ENCODE results near the gene RPS6KA2.

GRCh38 chr6:166575205-166575604 is 51.8 kb downstream of the RPS6KA2 start:
- TF ChIP-seq, protein P1, sequence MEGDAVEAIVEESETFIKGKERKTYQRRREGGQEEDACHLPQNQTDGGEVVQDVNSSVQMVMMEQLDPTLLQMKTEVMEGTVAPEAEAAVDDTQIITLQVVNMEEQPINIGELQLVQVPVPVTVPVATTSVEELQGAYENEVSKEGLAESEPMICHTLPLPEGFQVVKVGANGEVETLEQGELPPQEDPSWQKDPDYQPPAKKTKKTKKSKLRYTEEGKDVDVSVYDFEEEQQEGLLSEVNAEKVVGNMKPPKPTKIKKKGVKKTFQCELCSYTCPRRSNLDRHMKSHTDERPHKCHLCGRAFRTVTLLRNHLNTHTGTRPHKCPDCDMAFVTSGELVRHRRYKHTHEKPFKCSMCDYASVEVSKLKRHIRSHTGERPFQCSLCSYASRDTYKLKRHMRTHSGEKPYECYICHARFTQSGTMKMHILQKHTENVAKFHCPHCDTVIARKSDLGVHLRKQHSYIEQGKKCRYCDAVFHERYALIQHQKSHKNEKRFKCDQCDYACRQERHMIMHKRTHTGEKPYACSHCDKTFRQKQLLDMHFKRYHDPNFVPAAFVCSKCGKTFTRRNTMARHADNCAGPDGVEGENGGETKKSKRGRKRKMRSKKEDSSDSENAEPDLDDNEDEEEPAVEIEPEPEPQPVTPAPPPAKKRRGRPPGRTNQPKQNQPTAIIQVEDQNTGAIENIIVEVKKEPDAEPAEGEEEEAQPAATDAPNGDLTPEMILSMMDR (IDR thresholded peaks at IDR 0.05; ENCODE audit: borderline replicate concordance, extremely low read depth, low read length, poor library complexity, severe bottlenecking), result no peak
- TF ChIP-seq EZH2 (IDR thresholded peaks at IDR 0.05; ENCODE audit: borderline replicate concordance, low read depth, low read length, severe bottlenecking), result no peak
